Skeletal muscle cell (primary cell): ENCODE results near the gene LRRC4.

Experiments used
- DNase-seq: peaks from one replicate; pipeline ENCODE4 v3.0.0-alpha.2; 2010; ENCODE audit warnings: low read depth
- H3K4me3 ChIP-seq: 2 replicates; pipeline ENCODE4 v1.5.1; 2011; ENCODE audit warnings: low read depth, mild to moderate bottlenecking, control low read depth, low read length, moderate library complexity

The LRRC4 gene

DNA sequence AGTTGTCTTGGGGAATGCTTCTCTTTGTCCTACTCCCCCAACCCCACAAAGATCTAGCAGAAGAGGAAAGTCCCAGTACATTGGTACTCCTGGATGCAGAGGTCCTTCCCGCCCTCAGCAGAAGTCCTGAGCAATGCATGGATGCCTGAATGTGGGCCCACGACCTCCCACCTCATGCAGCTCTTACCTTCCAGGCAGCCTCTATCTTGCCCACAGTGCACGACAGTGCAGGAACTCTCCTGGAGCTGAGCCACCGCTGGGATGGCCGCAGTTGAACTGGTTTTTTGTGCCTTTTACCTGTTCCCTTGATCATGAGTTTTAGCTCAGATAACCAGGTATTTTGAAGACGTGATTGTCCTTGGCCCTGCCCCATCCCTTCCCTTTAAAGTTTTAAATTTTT is 37.9 kb downstream of the LRRC4 start:
- no peak for DNase-seq
- no peak overlapping the region for H3K4me3 ChIP-seq

DNA sequence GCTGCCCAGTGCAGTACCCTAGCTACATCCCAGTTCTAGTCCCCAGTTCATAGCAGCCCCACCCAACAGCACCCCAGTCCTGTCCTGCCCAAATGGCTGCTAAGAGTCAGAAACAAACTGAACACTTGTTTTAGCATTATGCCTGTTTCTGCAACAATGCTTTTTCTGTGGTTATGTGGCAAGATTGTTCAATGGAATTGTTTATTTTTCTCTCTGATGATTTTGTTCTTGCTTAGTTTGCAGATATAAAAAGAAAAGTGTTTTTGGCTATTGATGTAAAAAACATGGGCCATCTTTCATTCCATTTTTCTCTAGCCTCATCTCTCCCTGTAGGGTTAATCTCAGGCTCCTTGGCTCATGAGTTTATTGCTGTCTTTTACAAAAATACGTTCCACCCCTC is 42.5 kb downstream of the LRRC4 start:
- DNase-seq = no peak
- no peak overlapping the region for H3K4me3 ChIP-seq

DNA sequence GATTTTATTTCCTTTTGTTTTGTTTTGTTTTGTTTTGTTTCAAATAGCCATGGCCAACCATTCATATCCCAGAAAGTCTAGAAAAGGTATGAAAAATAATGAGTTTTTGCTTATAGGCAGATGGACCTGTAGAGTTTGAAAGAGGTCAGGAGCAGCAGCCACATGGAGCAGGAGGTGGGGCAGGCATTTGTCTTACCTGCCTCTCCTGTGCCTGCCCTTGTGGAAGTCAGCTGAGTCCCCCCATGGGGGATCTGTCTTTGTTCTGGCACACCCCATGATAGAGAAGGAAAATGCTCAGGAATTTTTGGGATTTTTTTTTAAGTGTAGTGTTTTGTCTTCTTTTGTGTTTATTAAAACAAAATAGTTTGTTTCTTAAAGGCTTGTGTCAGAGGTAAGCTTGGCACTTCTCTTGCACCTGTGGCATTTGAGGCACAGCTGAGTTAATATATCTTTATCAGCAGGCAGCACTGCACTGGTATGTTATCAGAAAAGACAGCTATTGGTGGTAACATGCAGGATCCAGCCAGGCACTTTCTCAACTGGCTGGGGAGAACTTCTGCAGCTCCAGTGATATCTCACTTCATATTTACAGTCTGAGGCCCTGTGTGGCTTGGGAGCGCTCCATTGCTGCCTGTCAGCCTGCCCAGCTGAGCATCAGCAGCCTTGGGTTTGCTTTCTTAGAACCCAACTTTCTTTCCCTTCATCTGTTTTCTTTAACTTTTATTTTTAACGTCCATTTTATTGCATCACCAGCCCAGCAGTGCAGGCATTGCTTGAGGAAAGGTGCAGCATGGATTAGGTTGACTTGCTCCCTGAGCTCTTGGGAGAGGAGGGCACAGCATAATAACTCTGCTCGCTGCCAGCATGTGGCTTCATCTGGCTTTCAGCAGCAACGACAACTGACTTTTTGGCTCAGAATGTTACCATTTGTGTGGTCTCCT is 44.4 kb downstream of the LRRC4 start:
- H3K4me3 ChIP-seq = no peak overlapping the region
- DNase-seq = no peak

DNA sequence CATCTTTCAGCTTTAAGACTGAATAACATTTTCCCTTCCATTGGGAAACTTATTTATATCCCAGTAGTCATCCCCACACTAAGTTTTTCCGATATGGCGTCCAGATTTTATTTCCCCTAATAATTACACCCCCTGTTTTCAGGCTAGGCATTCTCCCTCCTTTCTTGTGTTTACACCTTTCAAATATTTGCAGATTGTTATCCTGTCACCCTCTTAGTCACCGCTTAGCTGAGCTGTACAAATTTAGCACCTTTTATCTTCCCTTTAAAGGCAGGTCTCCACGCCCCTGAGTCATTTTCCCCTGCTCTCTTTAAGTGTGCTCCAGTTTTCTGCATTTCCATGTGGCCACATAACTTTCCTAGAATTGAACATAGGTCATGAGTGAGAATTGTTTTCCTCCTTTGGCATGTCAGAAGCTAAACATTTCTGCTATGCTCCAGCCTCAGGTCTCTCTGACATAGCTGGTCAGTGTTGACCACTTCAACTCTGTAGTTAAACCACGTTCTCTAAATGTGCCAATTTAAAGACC is 47.4 kb downstream of the LRRC4 start:
- no peak overlapping the region for H3K4me3 ChIP-seq

DNA sequence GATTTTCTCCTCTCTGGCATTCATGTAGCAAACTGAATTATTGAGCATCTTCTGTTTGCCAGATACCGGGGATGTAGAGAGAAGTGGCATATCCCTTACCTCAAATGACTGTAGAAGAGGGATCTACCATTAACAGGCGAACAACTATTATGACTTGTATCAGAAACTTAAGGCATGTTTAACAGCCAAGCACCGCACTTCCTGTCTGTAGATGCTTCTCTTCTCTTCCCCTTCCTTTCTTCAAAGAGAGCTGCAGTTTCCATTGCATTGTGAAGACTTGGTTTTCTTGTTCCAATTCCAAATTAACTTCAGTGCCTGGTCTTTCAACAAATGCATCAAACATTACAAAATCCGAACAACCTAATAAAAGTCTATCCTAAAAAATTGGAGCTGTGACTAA is 49.3 kb downstream of the LRRC4 start:
- no peak overlapping the region for H3K4me3 ChIP-seq
- DNase-seq = no peak

More for the DNA sequence above, 47.4 kb downstream of the LRRC4 start:
- DNase-seq = no peak

DNA sequence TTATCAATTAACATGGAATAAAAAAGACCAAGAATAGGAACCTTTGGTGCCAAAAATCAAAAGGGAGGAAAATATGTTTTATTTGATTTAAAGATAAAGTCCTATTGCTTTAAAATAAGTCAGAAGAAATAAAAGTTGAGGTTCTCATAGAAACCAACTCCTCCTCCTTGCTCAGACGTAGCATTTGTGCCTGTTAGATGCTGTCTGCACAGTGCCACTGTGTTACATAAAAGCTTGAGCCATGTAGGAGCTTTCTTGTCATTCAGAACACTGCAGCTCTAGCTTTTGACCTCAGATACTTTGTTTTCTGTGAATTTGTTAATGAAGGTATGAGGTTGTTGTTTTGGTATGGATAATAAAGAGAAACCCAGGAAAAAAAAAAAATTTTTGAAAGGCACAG is 50.3 kb downstream of the LRRC4 start:
- H3K4me3 ChIP-seq = no peak overlapping the region
- DNase-seq = no peak

DNA sequence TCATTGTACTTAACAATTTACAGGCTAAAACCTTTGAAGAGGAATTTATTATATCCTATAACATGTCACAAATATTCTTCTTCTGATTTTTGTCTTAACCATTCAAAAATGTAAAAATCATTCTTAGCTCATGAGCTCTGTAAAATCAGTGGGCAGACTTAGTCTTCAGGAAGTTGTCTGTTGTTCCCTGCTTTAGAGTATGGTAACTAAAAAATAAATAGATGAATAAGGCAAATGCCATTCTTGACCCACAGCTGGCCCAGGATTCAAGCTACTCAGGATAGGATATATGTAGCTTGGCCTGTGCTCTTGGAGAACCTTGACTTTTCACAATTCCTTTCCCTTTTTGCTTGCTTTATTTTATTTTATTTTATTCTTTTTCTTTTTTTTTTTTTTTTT is 51.5 kb downstream of the LRRC4 start:
- no peak for DNase-seq
- H3K4me3 ChIP-seq = no peak overlapping the region

DNA sequence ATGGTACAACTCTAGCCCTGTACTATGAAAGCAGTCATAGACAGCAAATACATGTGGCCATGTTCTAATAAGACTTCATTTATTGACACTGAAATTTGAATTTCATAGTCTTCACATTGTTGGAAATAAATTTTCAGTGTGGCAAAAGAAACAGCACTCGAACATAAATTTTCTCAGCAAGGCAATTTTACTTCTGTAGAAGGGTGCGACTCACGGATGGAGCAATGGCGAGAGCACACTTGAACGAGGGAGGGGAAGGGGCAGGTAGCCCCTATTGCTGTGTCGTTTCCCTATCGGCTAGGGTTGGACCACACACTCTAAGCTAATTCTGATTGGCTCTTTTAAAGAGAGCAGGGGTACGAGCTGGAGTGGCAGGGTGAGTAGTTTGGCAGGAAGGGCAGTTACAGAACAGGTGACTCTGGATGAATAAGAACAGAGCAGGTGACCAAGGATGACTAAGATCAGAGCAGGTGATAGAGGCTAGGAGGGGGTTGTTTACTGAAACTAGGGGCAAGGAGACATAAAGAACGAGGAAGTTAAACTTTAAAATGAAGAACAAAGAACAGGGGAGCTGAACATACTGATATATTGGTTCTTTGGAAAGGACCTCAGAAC is 52.0 kb downstream of the LRRC4 start:
- no peak overlapping the region for H3K4me3 ChIP-seq
- DNase-seq = no peak

DNA sequence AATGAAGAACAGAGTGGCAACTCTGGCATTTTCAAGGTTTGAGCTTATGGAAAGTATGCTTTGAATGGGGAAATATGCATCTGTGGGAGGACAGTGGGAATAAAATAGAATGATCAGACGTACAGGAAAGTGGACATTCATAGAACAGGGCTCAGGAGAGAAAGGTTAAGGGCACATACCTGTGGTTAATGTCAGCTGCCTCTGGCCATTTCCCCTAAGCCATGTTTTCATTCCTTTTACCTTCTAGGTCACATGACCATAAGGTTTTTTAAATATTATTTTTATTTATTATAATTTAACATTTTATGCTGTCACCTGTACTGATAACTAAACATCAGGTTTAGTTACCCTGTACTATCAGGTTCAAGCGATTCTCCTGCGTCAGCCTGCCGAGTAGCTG is 52.8 kb downstream of the LRRC4 start:
- H3K4me3 ChIP-seq = no peak overlapping the region
- no peak for DNase-seq
